ENCODE results near the gene SLC30A10. TPM values are rescaled to one million over a fixed set of nuclear protein-coding genes. Genes with fewer than 3 reads are reported as not detected.

Gene SLC30A10
- polyA plus RNA-seq, 2 of the 4 experiments (the other 2 are of a cell fraction) = 0.03 to 0.04 TPM

GRCh38 chr1:219967361-219967760 is 39.0 kb upstream of the SLC30A10 start (continued):
- no peak for TF ChIP-seq REST (IDR thresholded peaks at IDR 0.05)
- TF ChIP-seq, protein P1, sequence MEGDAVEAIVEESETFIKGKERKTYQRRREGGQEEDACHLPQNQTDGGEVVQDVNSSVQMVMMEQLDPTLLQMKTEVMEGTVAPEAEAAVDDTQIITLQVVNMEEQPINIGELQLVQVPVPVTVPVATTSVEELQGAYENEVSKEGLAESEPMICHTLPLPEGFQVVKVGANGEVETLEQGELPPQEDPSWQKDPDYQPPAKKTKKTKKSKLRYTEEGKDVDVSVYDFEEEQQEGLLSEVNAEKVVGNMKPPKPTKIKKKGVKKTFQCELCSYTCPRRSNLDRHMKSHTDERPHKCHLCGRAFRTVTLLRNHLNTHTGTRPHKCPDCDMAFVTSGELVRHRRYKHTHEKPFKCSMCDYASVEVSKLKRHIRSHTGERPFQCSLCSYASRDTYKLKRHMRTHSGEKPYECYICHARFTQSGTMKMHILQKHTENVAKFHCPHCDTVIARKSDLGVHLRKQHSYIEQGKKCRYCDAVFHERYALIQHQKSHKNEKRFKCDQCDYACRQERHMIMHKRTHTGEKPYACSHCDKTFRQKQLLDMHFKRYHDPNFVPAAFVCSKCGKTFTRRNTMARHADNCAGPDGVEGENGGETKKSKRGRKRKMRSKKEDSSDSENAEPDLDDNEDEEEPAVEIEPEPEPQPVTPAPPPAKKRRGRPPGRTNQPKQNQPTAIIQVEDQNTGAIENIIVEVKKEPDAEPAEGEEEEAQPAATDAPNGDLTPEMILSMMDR (IDR thresholded peaks at IDR 0.05) = no peak
- no peak for TF ChIP-seq NFE2L2 (conservative IDR thresholded peaks at IDR 0.05; ENCODE audit: low read length)
- TF ChIP-seq FOSL2 (IDR thresholded peaks at IDR 0.05) = no peak
- TF ChIP-seq FOSL2 (CRISPR knock-in tag; IDR thresholded peaks at IDR 0.05) = no peak
- no peak for TF ChIP-seq PHF8 (IDR thresholded peaks at IDR 0.05; ENCODE audit: borderline replicate concordance, low read depth)
- no peak for TF ChIP-seq HOXA7 (CRISPR knock-in tag; IDR thresholded peaks at IDR 0.05)
- TF ChIP-seq, protein P2, sequence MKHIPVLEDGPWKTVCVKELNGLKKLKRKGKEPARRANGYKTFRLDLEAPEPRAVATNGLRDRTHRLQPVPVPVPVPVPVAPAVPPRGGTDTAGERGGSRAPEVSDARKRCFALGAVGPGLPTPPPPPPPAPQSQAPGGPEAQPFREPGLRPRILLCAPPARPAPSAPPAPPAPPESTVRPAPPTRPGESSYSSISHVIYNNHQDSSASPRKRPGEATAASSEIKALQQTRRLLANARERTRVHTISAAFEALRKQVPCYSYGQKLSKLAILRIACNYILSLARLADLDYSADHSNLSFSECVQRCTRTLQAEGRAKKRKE (CRISPR knock-in tag; IDR thresholded peaks at IDR 0.05; ENCODE audit: low read depth) = no peak
- TF ChIP-seq CBX8 (IDR thresholded peaks at IDR 0.05) = no peak

GRCh38 chr1:219966071-219966349 is 37.7 kb upstream of the SLC30A10 start:
- POLR2A ChIA-PET = no interaction called here

DNA sequence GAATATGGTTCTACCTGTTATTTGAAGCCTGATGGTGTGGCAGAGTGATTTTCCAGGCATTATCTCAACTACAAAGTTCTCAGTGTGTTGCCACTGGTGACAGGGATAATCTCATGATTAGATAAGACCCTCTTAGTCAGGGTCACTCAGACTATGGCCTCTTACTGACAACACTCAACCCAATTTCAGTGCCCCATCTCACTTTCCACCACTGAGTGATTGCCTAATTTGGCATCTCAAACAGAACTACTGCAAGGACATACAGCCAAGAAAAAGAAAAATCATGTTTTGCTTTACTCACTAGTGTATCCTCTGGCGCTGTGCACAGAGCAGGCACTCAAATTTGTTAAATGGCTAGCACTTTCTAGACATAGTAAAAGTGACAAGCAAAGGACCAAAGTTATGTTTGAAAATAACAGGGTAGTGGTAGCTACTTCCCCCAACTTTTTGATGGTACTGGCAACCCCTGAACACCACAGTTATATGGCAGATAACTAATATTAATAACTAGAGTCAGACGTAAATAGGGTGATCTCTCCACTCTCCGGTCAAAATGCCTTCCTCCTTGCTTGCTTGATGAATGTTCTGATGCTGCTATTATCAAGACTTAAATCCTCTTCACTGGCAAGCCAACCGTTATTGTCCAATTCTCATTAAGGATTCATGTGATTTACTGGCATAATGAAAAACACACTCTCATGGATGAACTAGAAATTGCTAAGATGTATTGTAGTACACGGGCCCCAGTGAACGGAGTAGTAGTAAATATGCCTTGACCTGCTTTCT is 37.1 kb upstream of the SLC30A10 start:
- Histone ChIP-seq H3K4me2 (no peak overlapping the region), H3K4me3 (no peak overlapping the region), H3K4me1 (no peaks in the 10 kb centered on the region), H3K27ac (no peak overlapping the region), H3K9me3 (no peaks in the 10 kb centered on the region)
- DNase-seq (ENCODE audit: low read depth in 1 of 2, low spot score in 1 of 2) (no peak), FAIRE-seq (no peak), ATAC-seq (no peak)
- CTCF ChIA-PET = no interaction called here
- TF ChIP-seq, protein P2 (CRISPR knock-in tag; IDR thresholded peaks at IDR 0.05; ENCODE audit: low read depth) = no peak
- TF ChIP-seq SMC3 (IDR thresholded peaks at IDR 0.05) (no peak), POLR2AphosphoS2 (conservative IDR thresholded peaks at IDR 0.05; ENCODE audit: low read length) (no peak), ZC3H11A (IDR thresholded peaks at IDR 0.05) (no peak), USF2 (IDR thresholded peaks at IDR 0.05) (no peak), FOSB (CRISPR knock-in tag; IDR thresholded peaks at IDR 0.05) (no peak), KDM5A (IDR thresholded peaks at IDR 0.05) (no peak), E2F6 (IDR thresholded peaks at IDR 0.05; ENCODE audit: borderline replicate concordance, low read depth) (no peak), CEBPB (IDR thresholded peaks at IDR 0.05) (no peak), CHD2 (IDR thresholded peaks at IDR 0.05; ENCODE audit: low read length, partially characterized antibody) (no peak), FOXS1 (CRISPR knock-in tag; IDR thresholded peaks at IDR 0.05) (no peak), NPAS2 (CRISPR knock-in tag; IDR thresholded peaks at IDR 0.05; ENCODE audit: borderline replicate concordance) (no peak), ZSCAN20 (CRISPR knock-in tag; IDR thresholded peaks at IDR 0.05) (no peak), NFE2L2 (conservative IDR thresholded peaks at IDR 0.05; ENCODE audit: low read length) (no peak), MAZ (IDR thresholded peaks at IDR 0.05; ENCODE audit: borderline replicate concordance, low read depth, low read length) (no peak)
- TF ChIP-seq, protein P3, sequence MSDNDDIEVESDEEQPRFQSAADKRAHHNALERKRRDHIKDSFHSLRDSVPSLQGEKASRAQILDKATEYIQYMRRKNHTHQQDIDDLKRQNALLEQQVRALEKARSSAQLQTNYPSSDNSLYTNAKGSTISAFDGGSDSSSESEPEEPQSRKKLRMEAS (IDR thresholded peaks at IDR 0.05) = no peak
- POLR2A ChIA-PET = no interaction called here
- WGBS (ENCODE audit: missing lambda C conversion rate) = 86% methylated on average over 6 of the region's 6 CpGs

More at GRCh38 chr1:219966071-219966349, 37.7 kb upstream of the SLC30A10 start:
- H3K4me1 ChIP-seq = no peaks in the 10 kb centered on the region
- H3K4me2 ChIP-seq = no peak overlapping the region
- no peak overlapping the region for H3K27ac ChIP-seq
- FAIRE-seq (no peak), ATAC-seq (no peak), DNase-seq (ENCODE audit: low read depth in 1 of 2, low spot score in 1 of 2) (no peak)
- no peak overlapping the region for H3K4me3 ChIP-seq
- WGBS (ENCODE audit: missing lambda C conversion rate) = 75% methylated on average over 2 of the region's 2 CpGs
- no peaks in the 10 kb centered on the region for H3K9me3 ChIP-seq
- TF ChIP-seq, protein P3 (IDR thresholded peaks at IDR 0.05) = no peak
- TF ChIP-seq FOSL2 (IDR thresholded peaks at IDR 0.05) (no peak), FOSL2 (CRISPR knock-in tag; IDR thresholded peaks at IDR 0.05) (no peak)
- CTCF ChIA-PET = no interaction called here

Data from A549 (cell line).